PFSK-1 (cell line): ENCODE results near the gene SRPRB.

Source experiments
- FOXP2 ChIP-seq: optimal IDR thresholded peaks from 2 replicates; pipeline ENCODE3; 2011; ENCODE audit warnings: borderline replicate concordance, control low read depth, inconsistent platforms; ENCODE audit not compliant: insufficient read depth; ENCODE audit errors: extremely low read length, extremely low read depth
- POLR2AphosphoS5 ChIP-seq: IDR thresholded peaks from 2 replicates; pipeline ENCODE4 v1.6.1; 2012; ENCODE audit warnings: low read depth, mild to moderate bottlenecking, control low read depth, low read length, moderate library complexity
- TAF1 ChIP-seq: IDR thresholded peaks from 2 replicates; pipeline ENCODE4 v1.6.1; 2012; ENCODE audit warnings: low read length, control low read depth, borderline replicate concordance; ENCODE audit not compliant: insufficient read depth

DNA sequence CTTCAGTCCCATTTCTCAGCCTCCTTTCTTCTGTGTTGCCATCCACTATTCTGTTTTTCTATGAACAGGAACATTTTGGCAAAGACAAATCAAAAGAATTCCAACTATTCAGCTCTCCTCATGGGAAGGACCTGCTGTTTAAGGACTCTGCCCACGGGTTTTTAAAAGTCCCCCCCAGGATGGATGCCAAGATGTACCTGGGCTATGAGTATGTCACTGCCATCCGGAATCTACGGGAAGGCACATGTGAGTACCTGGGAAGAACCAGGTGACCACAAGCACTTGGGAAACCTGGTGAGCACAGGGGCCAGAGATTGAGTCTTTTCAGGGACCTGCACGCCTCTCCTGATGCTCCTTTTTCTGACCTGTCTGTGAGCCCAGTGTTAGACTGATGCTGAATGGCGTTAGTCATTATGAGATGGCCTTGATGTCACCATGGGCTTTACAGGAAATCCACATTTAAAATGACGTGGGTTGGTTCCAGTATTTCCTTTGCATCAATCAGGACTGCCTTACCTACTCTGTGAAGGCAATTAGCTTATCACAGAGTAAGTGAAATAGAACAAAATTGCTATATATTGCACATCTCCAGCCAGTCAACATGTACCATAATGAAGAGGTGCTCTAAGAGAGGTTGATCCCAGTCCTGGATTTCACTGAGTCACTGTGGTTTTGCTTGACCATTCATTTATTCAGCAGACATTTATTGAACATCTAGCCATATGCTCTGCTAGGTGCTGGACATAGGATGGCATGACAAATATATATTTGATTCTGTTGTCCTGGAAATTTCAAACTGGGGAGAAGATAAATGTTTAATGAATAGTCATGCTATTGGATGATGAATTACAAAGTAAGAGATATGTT is 47.7 kb upstream of the SRPRB start:
- no peak for TF ChIP-seq TAF1
- TF ChIP-seq POLR2AphosphoS5, result no peak
- no peak for TF ChIP-seq FOXP2
